Hepatocyte (in vitro differentiated cells): ENCODE data around the gene ALK. TPM values are rescaled to one million over a fixed set of nuclear protein-coding genes. Genes with fewer than 3 reads are reported as not detected.

Source experiments
- DNase-seq: peaks from one replicate; pipeline ENCODE4 v3.0.0-alpha.2; 2016; ENCODE audit warnings: low spot score
- H2AFZ ChIP-seq: fragments of 200-600 bp; sonication (generic); 2 replicates; pipeline ENCODE4 v1.6.0; 2016; ENCODE audit warnings: antibody characterized with exemption, mild to moderate bottlenecking
- H3K27ac ChIP-seq: fragments of 200-600 bp; sonication (generic); 2 replicates; pipeline ENCODE4 v1.5.1; 2016; ENCODE audit warnings: mild to moderate bottlenecking
- H3K27me3 ChIP-seq: fragments of 200-600 bp; sonication (generic); 2 replicates; pipeline ENCODE4 v1.6.1; 2016
- H3K36me3 ChIP-seq: fragments of 200-600 bp; sonication (generic); replicated peaks from 2 replicates; pipeline ENCODE4 v1.5.1; 2016; ENCODE audit warnings: low read depth; ENCODE audit not compliant: insufficient read depth
- H3K4me1 ChIP-seq: fragments of 200-600 bp; sonication (generic); 2 replicates; pipeline ENCODE4 v1.5.1; 2016; ENCODE audit warnings: mild to moderate bottlenecking, moderate library complexity; ENCODE audit not compliant: insufficient read depth
- H3K4me2 ChIP-seq: fragments of 200-600 bp; sonication (generic); 2 replicates; pipeline ENCODE4 v1.6.0; 2016
- H3K4me3 ChIP-seq: fragments of 200-600 bp; sonication (generic); 2 replicates; pipeline ENCODE4 v1.5.1; 2016; ENCODE audit warnings: mild to moderate bottlenecking
- H3K79me2 ChIP-seq: fragments of 200-600 bp; sonication (generic); 2 replicates; pipeline ENCODE4 v1.6.0; 2017; ENCODE audit warnings: mild to moderate bottlenecking
- H3K9me2 ChIP-seq: fragments of 200-600 bp; sonication (generic); replicated peaks from 2 replicates; pipeline ENCODE4 v1.6.0; 2017; ENCODE audit warnings: mild to moderate bottlenecking; ENCODE audit not compliant: insufficient read depth
- H3K9me3 ChIP-seq: fragments of 200-600 bp; sonication (generic); 2 replicates; pipeline ENCODE4 v1.5.1; 2016; ENCODE audit warnings: low read depth, mild to moderate bottlenecking
- H4K20me1 ChIP-seq: fragments of 200-600 bp; sonication (generic); 2 replicates; pipeline ENCODE4 v1.6.0; 2016; ENCODE audit warnings: mild to moderate bottlenecking; ENCODE audit not compliant: insufficient read depth, poor library complexity, severe bottlenecking
- CTCF ChIP-seq: fragments of 200-600 bp; sonication (generic); IDR thresholded peaks from 2 replicates; pipeline ENCODE4 v1.5.1; 2016; ENCODE audit warnings: antibody characterized with exemption, mild to moderate bottlenecking; ENCODE audit not compliant: poor library complexity
- EZH2 ChIP-seq: fragments of 200-600 bp; sonication (generic); IDR thresholded peaks from 2 replicates; pipeline ENCODE4 v1.6.1; 2016; ENCODE audit warnings: antibody characterized with exemption, mild to moderate bottlenecking, borderline replicate concordance
- EZH2phosphoT487 ChIP-seq: fragments of 200-600 bp; sonication (generic); IDR thresholded peaks from one replicate; pipeline ENCODE4 v1.6.1; 2018; ENCODE audit warnings: antibody characterized with exemption, mild to moderate bottlenecking, low read depth, moderate library complexity; ENCODE audit not compliant: unreplicated experiment, severe bottlenecking
- WGBS: methylation state at CpG from one replicate; pipeline ENCODE4 v1.1.6; 2016; ENCODE audit warnings: low lambda C conversion rate; ENCODE audit errors: missing lambda C conversion rate; 5-methylcytosine and 5-hydroxymethylcytosine counted together
- polyA plus RNA-seq: library from polyadenylated mRNA; unstranded; fragments of >200 nt; fragmentation: Nextera tagmentation; extraction: Ambion mirVana; gene quantifications from 2 replicates; pipeline ENCODE4 v1.2.1, GENCODE V29; 2016
- total RNA-seq: library from RNA; depleted of rRNA; stranded (reverse); fragments of >200 nt; gene quantifications from 2 replicates; pipeline ENCODE4 v1.2.3, GENCODE V29; 2014

Gene ALK
- total and polyA plus RNA-seq, 2 experiments from 2014 or later = 0.16 to 0.27 TPM

- H3K36me3 ChIP-seq = no peaks in the 10 kb centered on the region
- no peak overlapping the region for H3K27ac ChIP-seq
- no peaks in the 10 kb centered on the region for H3K4me1 ChIP-seq
- 92% methylated on average over 5 of the region's 5 CpGs for WGBS
- TF ChIP-seq EZH2 = no peak
- H3K4me3 ChIP-seq = no peak overlapping the region
- H3K79me2 ChIP-seq = no peaks in the 10 kb centered on the region
- no peaks in the 10 kb centered on the region for H4K20me1 ChIP-seq
- no peaks in the 10 kb centered on the region for H3K9me3 ChIP-seq
- DNase-seq = no peak
- H2AFZ ChIP-seq = no peak overlapping the region
- no peaks in the 10 kb centered on the region for H3K27me3 ChIP-seq
- H3K9me2 ChIP-seq = no peaks in the 10 kb centered on the region
- H3K4me2 ChIP-seq = no peak overlapping the region
These were observed 732.3 kb downstream of the ALK start for GRCh38 chr2:29189052-29189451.

DNA sequence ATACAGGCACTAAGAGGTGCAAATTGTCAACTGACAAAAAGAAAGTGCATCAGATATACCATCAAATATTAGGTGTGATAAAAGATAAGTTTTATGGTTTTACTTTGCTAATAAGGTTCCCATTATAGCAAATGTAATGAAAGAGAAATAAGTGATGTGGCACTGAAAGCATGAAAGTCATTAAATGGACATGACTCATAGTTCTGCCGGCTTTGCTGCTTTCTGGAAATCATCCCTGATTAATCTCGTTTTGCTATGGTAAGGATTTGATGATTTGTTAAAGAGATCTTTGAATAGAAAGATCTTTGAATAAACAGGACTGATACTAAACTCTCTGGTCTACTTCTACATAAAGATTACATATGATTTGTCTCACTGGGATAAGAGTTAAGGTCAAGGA, 733.5 kb downstream of the ALK start:
- TF ChIP-seq CTCF (no peak), EZH2 (no peak), EZH2phosphoT487 (no peak)
- H3K4me1 ChIP-seq = no peaks in the 10 kb centered on the region
- H3K27me3 ChIP-seq = no peaks in the 10 kb centered on the region
- no peak overlapping the region for H2AFZ ChIP-seq
- no peak for DNase-seq
- H3K36me3 ChIP-seq = no peaks in the 10 kb centered on the region
- H3K27ac ChIP-seq = no peak overlapping the region
- no peak overlapping the region for H3K4me2 ChIP-seq
- H4K20me1 ChIP-seq = no peaks in the 10 kb centered on the region
- no peaks in the 10 kb centered on the region for H3K79me2 ChIP-seq
- H3K4me3 ChIP-seq = no peak overlapping the region
- H3K9me2 ChIP-seq = no peaks in the 10 kb centered on the region
- 80% methylated on average over 2 of the region's 2 CpGs for WGBS
- H3K9me3 ChIP-seq = no peaks in the 10 kb centered on the region

- Histone ChIP-seq H3K79me2 (no peaks in the 10 kb centered on the region), H3K27ac (no peak overlapping the region), H3K9me3 (no peaks in the 10 kb centered on the region), H3K4me3 (no peak overlapping the region), H4K20me1 (no peaks in the 10 kb centered on the region), H3K27me3 (no peaks in the 10 kb centered on the region), H3K4me1 (no peaks in the 10 kb centered on the region), H3K36me3 (no peaks in the 10 kb centered on the region), H3K9me2 (no peaks in the 10 kb centered on the region), H3K4me2 (no peak overlapping the region), H2AFZ (no peak overlapping the region)
- no peak for DNase-seq
- WGBS = 94% methylated on average over 1 of the region's 1 CpG
- TF ChIP-seq EZH2phosphoT487 = no peak
- no peak for TF ChIP-seq CTCF
- TF ChIP-seq EZH2 = no peak
These were observed 734.6 kb downstream of the ALK start for GRCh38 chr2:29186817-29187216.

DNA sequence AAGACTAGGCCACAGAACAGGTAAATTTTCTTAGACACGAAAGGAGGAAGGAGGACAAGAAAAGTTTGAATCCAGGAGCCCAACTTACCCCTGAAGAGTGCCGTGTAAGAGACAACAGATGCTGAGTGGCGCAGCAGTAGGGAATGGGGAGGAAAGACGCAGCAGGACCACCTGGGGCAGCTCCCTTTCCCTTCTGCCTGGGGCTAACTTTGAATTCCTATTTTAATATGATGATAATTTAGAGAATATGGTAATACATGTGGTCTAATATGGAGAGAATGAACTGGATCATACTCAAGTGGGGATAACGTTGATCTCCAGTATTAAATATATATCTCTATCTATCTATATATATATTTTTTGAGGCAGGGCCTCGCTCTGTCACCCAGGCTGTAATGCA, 736.9 kb downstream of the ALK start:
- Histone ChIP-seq H3K4me1 (no peaks in the 10 kb centered on the region), H3K27me3 (no peaks in the 10 kb centered on the region), H3K4me2 (no peak overlapping the region), H3K27ac (no peak overlapping the region), H3K79me2 (no peaks in the 10 kb centered on the region), H3K36me3 (no peaks in the 10 kb centered on the region), H4K20me1 (no peaks in the 10 kb centered on the region), H3K9me3 (no peaks in the 10 kb centered on the region), H3K9me2 (no peaks in the 10 kb centered on the region), H2AFZ (no peak overlapping the region), H3K4me3 (no peak overlapping the region)
- WGBS = 95% methylated on average over 6 of the region's 6 CpGs
- no peak for TF ChIP-seq CTCF
- no peak for TF ChIP-seq EZH2
- no peak for TF ChIP-seq EZH2phosphoT487
- no peak for DNase-seq
